Measurements from ENCODE around the gene SLC25A13.
"Not testable (repeated sequence)": the region's sequence is repeated elsewhere in the genome, so short reads cannot be mapped to it uniquely, and the experiment has no call there.

Gene SLC25A13

GRCh38 chr7:96196676-96197075 lies 125.2 kb downstream of the SLC25A13 start:
- no peak for DNase-seq

DNA sequence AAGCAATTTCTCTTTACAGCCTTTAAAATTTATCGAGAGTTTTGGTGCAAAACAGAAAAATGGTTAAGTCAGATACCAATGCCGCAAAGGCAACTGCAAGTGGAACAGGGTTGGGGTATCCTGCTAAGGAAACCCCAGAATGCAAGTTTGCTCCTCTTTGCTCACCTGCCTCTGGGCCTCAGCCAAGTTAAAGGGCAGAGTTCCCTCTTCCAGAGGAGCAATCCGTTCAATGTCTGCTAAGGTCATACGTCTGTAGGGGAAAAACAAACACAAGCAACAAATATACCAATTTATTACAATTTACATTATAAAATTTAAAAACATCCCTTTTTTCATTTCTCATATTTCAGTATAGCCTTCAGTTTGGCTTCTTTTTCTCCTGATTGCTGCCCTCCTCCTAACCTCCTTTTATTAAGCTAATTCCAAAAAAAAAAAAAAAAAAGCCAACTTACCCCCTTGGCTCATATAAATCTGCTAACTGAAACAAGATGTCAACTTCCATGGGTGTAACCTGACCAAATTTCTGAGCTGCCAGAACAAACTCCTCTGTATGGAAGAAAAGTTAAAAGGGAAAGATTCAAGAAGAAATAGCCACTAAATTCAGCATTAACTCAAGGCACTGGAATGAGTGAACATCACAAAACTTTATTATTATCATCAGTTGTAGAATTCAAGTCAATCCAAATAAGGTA lies 132.6 kb downstream of the SLC25A13 start:
- no peak for DNase-seq

DNA sequence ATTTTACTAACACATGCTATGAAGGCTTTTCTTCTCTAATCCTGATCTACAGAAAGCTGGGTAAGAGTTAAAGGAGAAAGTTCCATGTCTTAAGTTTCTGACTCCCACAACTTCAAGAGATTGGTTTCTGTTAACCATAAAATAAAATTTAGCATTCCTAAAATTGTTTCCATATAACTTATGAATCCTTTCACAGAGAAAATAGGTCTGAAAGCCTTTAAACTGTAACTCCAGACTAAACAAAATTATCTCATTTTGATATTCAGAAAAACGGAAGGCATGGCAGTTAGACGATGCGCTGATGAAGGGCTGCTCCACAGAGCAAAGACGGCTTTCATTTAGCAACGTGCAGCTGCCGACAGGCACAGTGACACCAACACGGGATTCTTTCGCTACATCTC lies 133.3 kb downstream of the SLC25A13 start:
- DNase-seq = no peak

DNA sequence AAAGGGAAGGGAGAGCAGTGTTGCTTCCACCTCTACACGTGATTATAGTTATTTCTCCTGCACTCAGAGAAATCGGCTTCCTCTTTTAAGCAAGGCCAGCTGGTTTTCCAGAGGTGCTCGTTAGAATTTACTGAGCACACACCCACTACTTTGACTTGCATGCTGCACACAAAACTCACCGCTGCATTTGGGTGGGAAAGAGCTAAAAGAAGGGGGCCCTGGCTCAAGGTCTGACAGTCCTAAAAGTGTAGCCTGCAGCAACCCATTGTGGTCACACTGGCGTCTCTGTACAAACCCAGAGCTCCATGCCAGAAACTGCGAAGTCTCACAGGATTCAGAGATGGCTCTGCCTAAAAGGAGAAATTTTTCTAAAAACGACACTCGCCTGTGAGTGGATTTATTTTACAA lies 133.7 kb downstream of the SLC25A13 start:
- no peak for DNase-seq

- DNase-seq = no peak
These were observed 134.2 kb downstream of the SLC25A13 start for GRCh38 chr7:96187735-96188134.

GRCh38 chr7:96184783-96185182 lies 137.1 kb downstream of the SLC25A13 start:
- DNase-seq = no peak

DNA sequence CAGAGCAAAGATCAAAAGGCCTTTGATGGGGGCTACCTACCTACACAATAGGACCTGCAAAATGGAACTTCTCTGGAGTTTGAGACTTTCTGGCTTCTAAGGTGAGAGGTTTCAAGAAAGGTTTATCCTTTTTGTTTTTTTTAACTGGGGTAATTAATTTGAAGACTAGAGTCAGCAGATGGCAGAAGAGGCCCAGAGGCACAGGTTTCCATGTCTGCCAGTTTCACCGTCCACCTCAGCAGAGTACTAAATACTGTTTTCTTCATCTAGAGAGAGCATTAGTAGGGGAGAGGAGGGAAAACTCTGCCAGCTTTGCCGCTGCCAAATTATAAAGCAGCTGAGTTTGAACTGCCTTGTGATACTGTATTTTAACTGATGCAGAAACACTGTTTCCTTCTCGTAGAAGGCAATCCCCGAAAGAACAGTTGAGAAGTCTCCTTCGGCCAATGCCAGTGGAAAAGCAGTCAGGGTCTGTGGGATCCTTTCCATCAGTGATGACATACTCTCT lies 138.7 kb downstream of the SLC25A13 start:
- no peak for DNase-seq

GRCh38 chr7:96182424-96183158 lies 139.3 kb downstream of the SLC25A13 start:
- no peak for DNase-seq

DNA sequence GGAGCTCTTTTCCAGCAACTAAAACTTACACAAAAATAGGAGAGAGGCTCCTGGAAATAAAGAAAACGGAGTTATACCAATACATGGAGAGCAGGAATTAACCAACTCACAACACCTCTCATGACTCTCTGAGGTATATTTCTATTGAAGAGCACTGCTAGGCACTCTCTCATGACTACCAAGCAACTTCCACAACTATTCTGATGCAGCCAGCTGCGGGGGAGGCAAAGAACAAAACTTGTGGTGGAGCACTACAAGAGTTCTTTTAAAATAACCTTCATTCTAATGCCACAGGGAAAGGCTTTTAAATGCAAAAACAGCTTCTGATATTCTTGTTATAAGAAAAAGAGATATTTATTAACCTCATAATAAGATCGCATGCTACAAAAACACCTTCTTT lies 140.7 kb downstream of the SLC25A13 start:
- DNase-seq = no peak

- no peak for DNase-seq
These were observed 142.1 kb downstream of the SLC25A13 start for GRCh38 chr7:96179837-96180236.

DNA sequence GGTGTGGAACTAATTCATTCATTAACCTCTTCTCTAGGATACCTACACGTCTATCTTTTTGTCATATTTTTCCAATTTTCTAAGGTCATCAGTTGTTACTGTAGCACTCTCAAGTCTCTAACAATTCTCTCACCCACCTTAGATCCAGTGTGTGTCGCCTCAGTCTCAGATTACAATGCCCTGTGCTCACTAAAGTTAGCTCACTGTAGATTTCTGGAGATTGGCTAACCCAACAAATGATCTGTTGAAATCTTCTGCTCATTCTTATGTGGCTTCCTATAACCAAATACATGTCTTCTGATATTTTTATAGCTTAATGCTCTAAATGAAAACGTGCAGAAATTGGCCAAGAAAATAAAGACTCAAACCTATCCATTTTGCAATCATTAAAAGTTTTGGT lies 142.6 kb downstream of the SLC25A13 start:
- no peak for DNase-seq

- no peak for DNase-seq
These were observed 143.3 kb downstream of the SLC25A13 start for GRCh38 chr7:96178581-96178980.

DNA sequence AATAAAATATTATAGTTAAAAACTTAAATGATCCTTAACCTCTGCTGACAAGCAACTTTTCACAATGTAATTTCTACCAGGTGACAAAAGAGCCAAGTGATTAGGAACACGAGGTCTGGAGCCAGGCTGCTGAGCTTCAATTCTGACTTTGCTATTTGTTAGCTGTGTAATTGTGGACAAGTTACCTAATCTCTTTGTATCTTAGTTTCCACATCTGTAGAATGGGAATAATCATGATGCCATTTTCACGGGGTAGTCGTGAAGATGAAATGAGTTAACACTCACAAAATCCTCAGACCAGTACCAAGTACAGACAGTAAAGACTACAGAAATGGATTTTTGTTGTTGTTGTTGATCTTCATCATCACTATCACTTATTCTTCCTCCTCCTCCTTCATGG lies 144.5 kb downstream of the SLC25A13 start:
- no peak for DNase-seq

GRCh38 chr7:96174812-96175211 lies 147.1 kb downstream of the SLC25A13 start:
- no peak for DNase-seq

- no peak for DNase-seq
These were observed 148.1 kb downstream of the SLC25A13 start for GRCh38 chr7:96173781-96174180.

GRCh38 chr7:96169439-96169838 lies 152.5 kb downstream of the SLC25A13 start:
- no peak for DNase-seq

DNA sequence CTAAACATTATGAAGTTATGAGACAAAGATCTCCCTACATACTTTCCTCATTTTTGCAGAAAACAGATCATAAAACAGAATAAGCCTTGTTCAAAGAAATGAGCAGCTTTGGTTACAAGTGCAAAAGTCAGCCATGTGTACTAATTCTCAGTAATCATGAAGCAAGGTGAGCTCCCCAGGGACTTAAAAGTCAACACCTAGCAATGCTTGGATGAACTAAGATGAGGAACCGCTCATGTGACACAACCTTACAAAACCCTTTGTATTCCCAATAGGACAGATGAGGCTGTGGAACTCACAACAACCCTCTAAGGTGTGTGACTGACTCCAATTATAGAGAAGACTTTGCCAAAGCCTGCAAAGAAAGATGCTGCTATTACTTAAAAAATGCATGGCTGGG lies 154.5 kb downstream of the SLC25A13 start:
- DNase-seq = no peak

DNA sequence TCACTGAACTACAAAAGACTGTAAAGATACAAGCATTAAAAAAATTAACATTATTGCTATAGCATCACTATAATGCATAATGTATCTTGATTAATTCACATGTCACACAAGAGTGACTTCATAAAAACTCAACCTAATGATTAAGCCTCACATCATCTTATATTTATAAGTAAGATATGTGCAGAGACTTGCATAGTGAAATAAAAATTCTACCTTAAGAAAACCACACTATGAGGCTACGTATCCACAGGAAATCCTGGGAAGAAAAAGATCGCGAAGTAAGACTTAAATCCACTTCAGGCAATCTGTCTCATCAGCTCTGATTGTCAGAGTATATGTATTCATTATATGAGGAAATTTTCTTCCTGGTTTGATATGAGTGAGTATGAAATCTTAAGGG lies 160.0 kb downstream of the SLC25A13 start:
- DNase-seq = no peak

- no peak for DNase-seq
These were observed 164.0 kb downstream of the SLC25A13 start for GRCh38 chr7:96157856-96158255.

DNA sequence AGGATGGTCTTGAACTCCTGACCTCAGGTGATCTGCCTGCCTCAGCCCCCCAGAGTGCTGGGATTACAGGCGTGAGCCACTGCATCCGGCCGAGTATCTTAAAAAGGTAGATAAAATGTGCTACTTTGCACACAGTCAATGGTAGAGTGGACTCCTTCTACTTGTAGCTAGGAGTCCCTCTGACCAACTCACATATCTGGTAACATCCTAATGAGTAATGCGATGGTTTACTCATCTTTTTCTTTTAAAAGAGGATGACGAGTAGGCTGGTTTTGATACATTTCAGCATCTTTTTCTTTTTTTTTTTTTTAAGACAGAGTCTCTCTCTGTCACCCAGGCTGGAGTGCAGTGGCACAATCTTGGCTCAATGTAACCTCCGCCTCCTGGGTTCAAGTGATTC lies 167.4 kb downstream of the SLC25A13 start:
- DNase-seq = not testable (repeated sequence)

DNA sequence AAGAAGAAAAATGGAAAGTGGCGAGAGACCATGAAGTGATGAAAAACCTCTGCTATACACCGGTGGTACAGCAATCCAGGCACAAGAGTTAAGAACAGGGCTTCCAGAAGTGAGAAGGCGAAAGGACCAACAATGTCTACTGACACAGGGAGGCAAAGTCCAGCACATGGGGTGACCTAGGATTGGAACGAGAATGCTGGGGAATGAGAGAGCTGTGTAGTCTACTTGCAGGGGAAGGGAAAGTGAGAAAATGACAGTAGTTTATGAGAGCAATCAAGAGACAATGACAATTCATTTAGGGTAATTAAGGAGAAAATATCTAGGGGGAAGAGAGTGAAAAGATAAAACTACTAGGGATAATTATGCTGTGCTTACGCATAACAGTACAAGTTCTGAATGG lies 169.2 kb downstream of the SLC25A13 start:
- DNase-seq = no peak

DNA sequence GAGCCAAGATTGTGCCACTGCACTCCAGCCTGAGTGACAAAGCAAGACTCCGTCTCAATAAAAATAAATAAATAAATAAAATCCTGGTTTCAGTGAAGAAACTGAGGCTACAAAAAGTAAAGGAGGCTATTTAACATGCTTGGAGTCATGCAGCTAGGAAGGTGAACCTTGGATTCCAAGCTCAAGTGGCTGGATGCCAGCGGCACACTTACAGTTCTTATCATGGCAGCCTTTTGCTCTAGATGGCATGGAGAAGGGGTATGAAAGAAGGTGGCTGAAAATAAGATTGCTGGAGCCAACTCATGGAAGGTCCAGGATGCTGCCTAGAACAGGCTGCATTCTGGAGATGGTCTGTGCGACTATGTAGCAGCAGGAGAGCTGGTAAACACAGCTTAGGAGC lies 170.0 kb downstream of the SLC25A13 start:
- no peak for DNase-seq

DNA sequence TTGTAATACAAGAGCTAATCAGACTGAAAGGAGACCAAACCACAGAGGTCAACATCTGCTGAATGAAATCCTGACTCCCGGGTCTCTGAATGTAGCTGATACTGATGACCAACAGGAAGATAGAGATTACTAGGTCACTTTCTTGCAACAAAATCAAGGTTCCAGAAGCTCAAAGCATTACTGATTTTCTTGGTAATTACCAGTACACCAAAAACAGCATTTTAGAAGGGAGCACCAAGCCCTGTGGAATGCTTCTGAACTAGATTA lies 177.7 kb downstream of the SLC25A13 start:
- DNase-seq = no peak

DNA sequence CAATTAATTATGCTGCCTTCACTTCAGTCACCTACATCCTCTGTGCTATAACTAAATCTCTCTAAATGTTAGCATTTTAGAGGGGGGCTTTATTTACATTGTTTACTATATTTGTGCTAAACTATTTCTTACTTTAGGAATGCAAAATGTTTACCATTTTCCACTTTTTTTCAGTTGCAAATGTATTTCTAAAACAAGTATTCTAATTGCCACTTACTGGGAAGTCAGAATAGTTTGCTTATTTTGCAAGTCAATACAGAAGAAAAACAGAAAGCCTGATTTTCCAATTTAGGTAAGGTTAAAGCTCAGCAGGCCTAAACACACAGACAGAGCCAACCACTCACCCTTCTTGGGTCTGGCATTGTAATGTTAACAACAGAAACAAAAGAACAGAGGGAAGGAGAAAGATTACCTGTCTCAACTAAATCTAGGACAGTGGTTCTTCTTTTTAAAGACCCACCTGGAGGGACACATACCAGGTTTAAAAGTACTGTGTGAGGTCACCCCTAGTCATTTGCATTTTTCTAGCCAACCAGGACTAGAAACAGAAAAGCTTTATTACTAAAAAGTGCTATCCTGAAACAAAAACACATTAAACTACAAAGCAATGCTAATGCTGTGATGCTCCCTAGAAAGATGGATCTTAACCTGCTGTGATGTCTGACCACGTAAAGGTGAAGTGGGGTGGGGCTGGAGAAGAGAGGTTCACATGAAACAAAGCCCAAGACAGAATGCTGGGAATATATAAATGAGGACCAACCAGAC lies 178.2 kb downstream of the SLC25A13 start:
- DNase-seq = no peak
